Adipose tissue (tissue), 3 donors: ENCODE results near the gene NAT8L. TPM values are rescaled to one million over a fixed set of nuclear protein-coding genes. Genes with fewer than 3 reads are reported as not detected.

Source experiments
- H3K27ac ChIP-seq: one replicate; pipeline ENCODE4 v1.5.1; 2013; ENCODE audit warnings: low read depth, low read length
- WGBS, 3 donors: extraction: QIAGEN DNeasy Blood & Tissue Kit; methylation state at CpG; one replicate each; pipeline ENCODE4 v1.1.7; 2013; 5-methylcytosine and 5-hydroxymethylcytosine counted together
- polyA plus RNA-seq, 3 donors: library from polyadenylated mRNA; stranded (reverse); fragments of 200-250 nt; gene quantifications; one replicate each; pipeline ENCODE4 v1.2.3, GENCODE V29; 2013
- donor health status: healthy with polysubstance abuse.
- donor health status: Bipolar disorder and iron deficiency.
- donor health status: healthy.

NAT8L gene
- polyA plus RNA-seq, 3 donors: 9.2 to 68.4 (median 11.5) TPM

- WGBS, 3 donors: 90 to 91% (median 90%) methylated on average over 5 of the region's 5 CpGs
- H3K27ac ChIP-seq: no peak overlapping the region
These were observed 44.2 kb downstream of the NAT8L start for GRCh38 chr4:2103127-2103842.

GRCh38 chr4:2103843-2104547 lies 44.9 kb downstream of the NAT8L start:
- WGBS, 3 donors: 85 to 95% (median 90%) methylated on average over 2 of the region's 2 CpGs
- H3K27ac ChIP-seq: no peak overlapping the region

- 76 to 82% (median 79%) methylated on average over 9 of the region's 9 CpGs for WGBS, 3 donors
- no peak overlapping the region for H3K27ac ChIP-seq
These were observed 45.6 kb downstream of the NAT8L start for GRCh38 chr4:2104556-2105345.

GRCh38 chr4:2105559-2105958 lies 46.4 kb downstream of the NAT8L start:
- H3K27ac ChIP-seq: no peak overlapping the region
- 95 to 100% (median 96%) methylated on average over 1 of the region's 1 CpG for WGBS, 3 donors

- H3K27ac ChIP-seq: no peak overlapping the region
- WGBS, 3 donors: 78 to 93% (median 84%) methylated on average over 6 of the region's 6 CpGs
These were observed 57.7 kb downstream of the NAT8L start for GRCh38 chr4:2116687-2117400.

Other genes starting within 250 kb of the NAT8L start
- 10 to 100 TPM; 14.2 to 45.8 (median 19.9) TPM for gene LETM1, start 203.2 kb upstream of the NAT8L start, polyA plus RNA-seq
- 10 to 100 TPM in 1 of 3 donors, 1 to 10 TPM in 2; 7.3 to 12.0 (median 9.8) TPM for gene NSD2, start 187.9 kb upstream of the NAT8L start, polyA plus RNA-seq
- gene NELFA, start 50.4 kb upstream of the NAT8L start, polyA plus RNA-seq: 10 to 100 TPM; 13.5 to 20.5 (median 16.9) TPM
- 1 to 10 TPM; 4.6 to 5.8 (median 5.7) TPM for gene HAUS3, start 182.8 kb downstream of the NAT8L start, polyA plus RNA-seq
- 10 to 100 TPM in 1 of 3 donors, 1 to 10 TPM in 2; 2.8 to 14.7 (median 5.7) TPM for gene POLN, start 182.8 kb downstream of the NAT8L start, polyA plus RNA-seq
- 10 to 100 TPM; 21.7 to 99.8 (median 53.5) TPM for gene MXD4, start 202.8 kb downstream of the NAT8L start, polyA plus RNA-seq